GM10266 (cell line): ENCODE data around the gene ELMO1.

Experiments
- DNase-seq: peaks from one replicate; pipeline ENCODE4 v3.0.0; 2012; ENCODE audit errors: extremely low spot score
- CTCF ChIP-seq: IDR thresholded peaks from 2 replicates; pipeline ENCODE4 v1.5.1; 2012; ENCODE audit warnings: mild to moderate bottlenecking, low read depth; ENCODE audit not compliant: control insufficient read depth, insufficient read depth; ENCODE audit errors: missing control alignments

Gene ELMO1

GRCh38 chr7:36949711-36950600, 498.7 kb downstream of the ELMO1 start:
- DNase-seq: no peak
- TF ChIP-seq CTCF: no peak

DNA sequence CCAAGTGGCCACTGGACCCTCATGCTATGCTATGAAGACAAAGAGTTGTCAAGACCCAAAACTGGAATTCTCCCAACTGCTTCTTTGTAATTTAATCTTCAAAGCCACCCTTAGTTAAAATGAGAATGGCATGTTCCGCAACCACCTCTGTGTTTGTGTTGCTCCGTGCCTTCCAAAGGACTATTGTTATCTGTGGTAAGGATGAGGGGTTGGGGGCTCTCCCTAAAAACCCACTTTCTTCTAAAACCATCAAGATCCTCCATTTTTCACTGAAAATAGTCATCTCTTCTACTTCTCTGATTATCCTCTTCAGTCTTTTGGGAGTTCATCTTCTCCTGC, 502.3 kb downstream of the ELMO1 start:
- no peak for DNase-seq
- TF ChIP-seq CTCF: no peak

DNA sequence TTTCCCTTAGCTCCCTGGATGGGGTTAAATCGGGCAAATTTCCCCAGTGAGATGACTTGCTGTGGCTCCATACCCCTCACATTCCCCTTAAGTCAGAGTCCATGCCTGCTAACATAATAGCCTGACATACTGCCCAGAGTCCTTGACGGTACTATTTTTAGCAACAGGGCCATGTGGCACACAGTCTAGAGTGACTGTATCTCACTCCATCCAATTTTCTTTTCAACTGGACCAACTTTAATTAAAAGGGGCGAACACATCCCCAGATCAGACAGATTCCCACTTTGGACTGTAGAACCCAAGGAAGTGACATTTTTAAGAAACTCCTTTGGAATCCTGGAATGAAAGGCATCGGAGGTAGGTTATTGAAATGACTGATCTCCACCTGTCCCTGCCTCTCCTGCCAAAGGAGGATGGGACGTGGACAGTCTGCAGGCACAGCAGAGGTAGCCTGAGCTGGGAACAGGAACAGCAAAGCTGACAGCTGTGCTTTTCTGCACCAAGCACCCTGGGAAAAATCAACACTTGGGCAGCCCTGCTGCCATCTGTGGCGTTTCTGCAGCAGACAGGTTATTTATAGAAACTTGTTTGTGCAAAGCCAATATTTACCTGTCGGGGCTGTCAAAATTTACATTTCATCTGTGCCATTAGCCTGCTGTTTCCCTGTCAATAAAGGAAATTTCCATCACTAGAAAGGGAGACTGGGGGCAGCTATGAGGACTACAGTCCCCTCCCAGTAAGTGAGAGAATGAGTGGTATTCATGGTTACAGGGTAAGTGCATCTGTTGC, 502.9 kb downstream of the ELMO1 start:
- no peak for TF ChIP-seq CTCF
- no peak for DNase-seq

- no peak for DNase-seq
- no peak for TF ChIP-seq CTCF
Measured at GRCh38 chr7:36944838-36945237, 503.8 kb downstream of the ELMO1 start.

DNA sequence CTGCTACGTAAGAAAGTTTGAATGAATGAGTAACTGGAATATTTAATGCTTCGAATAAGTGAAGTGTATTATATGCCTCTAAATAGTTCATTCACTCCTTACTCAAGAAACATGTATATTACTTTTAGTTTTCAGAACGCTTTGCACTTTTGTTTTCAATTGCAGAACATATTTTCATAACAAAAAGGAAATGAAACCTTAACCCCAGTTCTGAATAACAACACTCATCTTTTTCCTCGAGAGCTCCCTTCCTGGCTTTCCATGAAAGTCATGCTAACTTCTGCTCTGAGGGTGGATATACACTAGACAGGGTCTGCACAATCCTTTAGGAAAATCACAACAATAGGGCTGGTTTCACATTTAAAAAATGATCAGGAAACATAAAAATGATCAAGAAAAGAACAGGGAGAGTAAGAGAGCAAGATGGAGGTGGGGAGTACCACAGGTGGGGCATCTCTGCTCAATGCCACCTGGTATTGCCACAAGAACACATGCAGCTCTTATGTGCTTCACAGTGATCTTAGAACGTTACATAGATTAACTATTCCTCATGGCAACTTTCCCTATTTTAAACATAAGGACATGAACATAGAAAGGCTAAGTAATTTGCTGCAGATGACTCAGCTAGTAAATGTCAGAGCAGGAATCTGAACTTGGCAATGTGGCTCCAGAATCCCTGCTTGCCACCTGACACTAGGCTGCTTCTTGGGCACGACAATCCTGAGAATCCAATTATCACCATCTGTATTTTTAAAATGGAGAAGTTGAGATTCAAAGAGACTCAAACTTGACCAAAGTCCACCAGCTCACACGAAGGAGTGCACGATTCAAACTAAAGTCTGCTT, 504.9 kb downstream of the ELMO1 start:
- no peak for DNase-seq
- no peak for TF ChIP-seq CTCF

- TF ChIP-seq CTCF: no peak
- DNase-seq: no peak
Measured at GRCh38 chr7:36942955-36943354, 505.7 kb downstream of the ELMO1 start.
